IMR-90 (cell line): ENCODE results near the gene CDC34. TPM values are rescaled to one million over a fixed set of nuclear protein-coding genes. Genes with fewer than 3 reads are reported as not detected.

Experiments used
- CHD1 ChIP-seq: IDR thresholded peaks from 2 replicates; pipeline ENCODE4 v1.6.1; 2012; ENCODE audit warnings: low read depth, low read length, improper control_type of control experiment
- MAZ ChIP-seq: IDR thresholded peaks from 2 replicates; pipeline ENCODE4 v1.6.1; 2012; ENCODE audit warnings: low read depth, mild to moderate bottlenecking, low read length, improper control_type of control experiment, moderate library complexity, borderline replicate concordance
- RFX5 ChIP-seq: IDR thresholded peaks from 2 replicates; pipeline ENCODE4 v1.8.0; 2012; ENCODE audit warnings: low read depth, mild to moderate bottlenecking, low read length, moderate library complexity
- polyA plus RNA-seq, 3 experiments: library from polyadenylated mRNA; depleted of rRNA; stranded (reverse); fragments of >200 nt; gene quantifications; 2 replicates each; pipeline ENCODE4 v1.2.3, GENCODE V29; 2012; ENCODE audit warnings: low replicate concordance in 1 of 3
- total RNA-seq: library from RNA; depleted of rRNA; stranded (reverse); fragments of >200 nt; gene quantifications from 2 replicates; pipeline ENCODE4 v1.2.3, GENCODE V29; 2012
- TF ChIP-seq, protein P1 (sequence below): conservative IDR thresholded peaks from 2 replicates; pipeline ENCODE4 v1.5.1; 2012; ENCODE audit warnings: mild to moderate bottlenecking, low read depth, low read length, improper control_type of control experiment

The CDC34 gene
- total and polyA plus RNA-seq, 2 of the 4 experiments (the other 2 are of a cell fraction), result 35.7 to 68.9 TPM

DNA sequence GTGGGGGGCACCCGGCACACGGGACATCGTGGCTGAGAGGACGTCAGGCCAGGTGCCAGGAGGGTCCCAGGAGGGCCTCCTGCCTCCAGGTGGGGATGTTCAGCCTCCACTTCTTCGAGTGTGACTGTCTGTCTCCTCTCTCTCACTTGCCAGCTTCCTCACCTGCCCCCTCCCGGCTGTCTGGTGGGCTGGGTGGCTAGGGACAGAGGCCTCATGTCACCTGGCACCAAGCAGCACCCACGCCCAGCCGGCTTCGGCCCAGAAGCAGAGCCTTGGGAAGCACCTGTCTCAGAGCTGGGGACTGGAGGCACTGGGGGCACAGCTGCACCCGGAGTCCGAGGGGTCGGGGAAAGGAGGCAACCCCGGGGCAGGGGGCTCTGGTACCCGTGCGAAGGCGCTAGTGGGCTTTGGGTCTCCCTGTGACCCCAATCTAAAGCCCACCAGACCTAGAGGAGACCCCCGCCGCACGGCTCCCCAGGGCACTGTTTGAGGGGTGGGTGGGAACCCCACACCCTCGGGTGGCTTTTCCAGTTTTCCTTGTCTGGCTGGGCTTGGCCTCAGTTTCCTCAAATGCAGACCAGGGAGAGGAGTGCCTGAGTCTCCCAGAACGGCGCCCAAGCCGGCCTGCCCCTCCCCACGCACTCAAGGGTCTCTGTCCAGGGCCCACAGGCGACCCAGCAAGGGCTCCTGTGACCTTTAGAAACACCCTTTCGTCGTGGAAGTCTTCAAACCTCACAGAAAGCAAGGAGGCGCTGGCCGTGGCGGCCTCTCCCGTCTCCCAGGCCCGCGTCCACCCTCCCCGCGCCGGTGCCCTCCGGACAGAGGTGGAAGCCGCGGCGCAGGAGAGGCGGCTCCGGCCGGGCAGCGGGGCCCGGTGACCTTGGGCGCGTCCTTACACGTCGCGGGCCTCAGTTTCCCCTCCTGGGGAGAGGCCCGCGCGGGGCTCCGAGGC lies 57.5 kb downstream of the CDC34 start (continued):
- TF ChIP-seq, protein P1, sequence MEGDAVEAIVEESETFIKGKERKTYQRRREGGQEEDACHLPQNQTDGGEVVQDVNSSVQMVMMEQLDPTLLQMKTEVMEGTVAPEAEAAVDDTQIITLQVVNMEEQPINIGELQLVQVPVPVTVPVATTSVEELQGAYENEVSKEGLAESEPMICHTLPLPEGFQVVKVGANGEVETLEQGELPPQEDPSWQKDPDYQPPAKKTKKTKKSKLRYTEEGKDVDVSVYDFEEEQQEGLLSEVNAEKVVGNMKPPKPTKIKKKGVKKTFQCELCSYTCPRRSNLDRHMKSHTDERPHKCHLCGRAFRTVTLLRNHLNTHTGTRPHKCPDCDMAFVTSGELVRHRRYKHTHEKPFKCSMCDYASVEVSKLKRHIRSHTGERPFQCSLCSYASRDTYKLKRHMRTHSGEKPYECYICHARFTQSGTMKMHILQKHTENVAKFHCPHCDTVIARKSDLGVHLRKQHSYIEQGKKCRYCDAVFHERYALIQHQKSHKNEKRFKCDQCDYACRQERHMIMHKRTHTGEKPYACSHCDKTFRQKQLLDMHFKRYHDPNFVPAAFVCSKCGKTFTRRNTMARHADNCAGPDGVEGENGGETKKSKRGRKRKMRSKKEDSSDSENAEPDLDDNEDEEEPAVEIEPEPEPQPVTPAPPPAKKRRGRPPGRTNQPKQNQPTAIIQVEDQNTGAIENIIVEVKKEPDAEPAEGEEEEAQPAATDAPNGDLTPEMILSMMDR, result no peak
- TF ChIP-seq MAZ, result no peak
- TF ChIP-seq CHD1, result no peak
- TF ChIP-seq RFX5, result no peak
